Epithelial cell of esophagus (primary cell): ENCODE results near the gene LRRIQ4.

ENCODE experiments used
- DNase-seq: peaks from one replicate; pipeline ENCODE4 v3.0.0; 2010; ENCODE audit warnings: low read depth
- H3K4me3 ChIP-seq: 2 replicates; pipeline ENCODE4 v1.5.1; 2011; ENCODE audit warnings: mild to moderate bottlenecking, low read length, control low read depth
- TF ChIP-seq, protein P1 (sequence below): IDR thresholded peaks from 2 replicates; pipeline ENCODE4 v1.5.1; 2011; ENCODE audit warnings: low read depth, mild to moderate bottlenecking, low read length, control low read depth, inconsistent platforms; ENCODE audit not compliant: insufficient read depth; ENCODE audit errors: missing control alignments

Gene LRRIQ4

DNA sequence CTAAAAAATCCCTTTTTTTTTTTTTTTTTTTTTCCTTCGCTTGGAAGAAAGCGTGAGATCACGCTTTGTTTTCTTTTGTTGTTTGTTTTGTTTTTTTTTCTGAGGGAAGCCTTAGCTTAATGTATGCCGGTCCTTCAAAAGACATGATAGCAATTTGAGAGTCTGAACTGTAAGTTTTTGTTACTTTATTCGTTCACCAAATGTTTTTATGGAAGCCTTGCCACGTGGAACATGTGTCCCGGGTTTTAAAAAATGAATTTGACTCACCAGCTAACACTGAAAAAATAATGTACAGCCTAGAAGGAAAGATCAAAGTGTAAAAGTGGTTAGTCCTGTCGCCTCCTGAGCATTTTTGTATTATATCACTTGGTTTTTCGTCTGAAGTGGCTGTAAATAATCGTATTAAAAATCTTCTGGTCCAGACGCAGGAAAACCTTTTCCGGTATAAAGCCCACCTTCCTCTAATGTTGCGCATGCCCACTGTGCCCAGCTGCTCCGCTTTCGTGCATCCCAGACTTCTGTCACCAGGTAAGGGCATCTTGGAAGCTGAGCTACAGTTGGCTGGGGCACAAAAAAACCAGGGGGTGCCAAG, 40.3 kb upstream of the LRRIQ4 start:
- peak; percentile 81 for DNase-seq
- H3K4me3 ChIP-seq: peak overlapping the region; percentile 94
- TF ChIP-seq, protein P1, sequence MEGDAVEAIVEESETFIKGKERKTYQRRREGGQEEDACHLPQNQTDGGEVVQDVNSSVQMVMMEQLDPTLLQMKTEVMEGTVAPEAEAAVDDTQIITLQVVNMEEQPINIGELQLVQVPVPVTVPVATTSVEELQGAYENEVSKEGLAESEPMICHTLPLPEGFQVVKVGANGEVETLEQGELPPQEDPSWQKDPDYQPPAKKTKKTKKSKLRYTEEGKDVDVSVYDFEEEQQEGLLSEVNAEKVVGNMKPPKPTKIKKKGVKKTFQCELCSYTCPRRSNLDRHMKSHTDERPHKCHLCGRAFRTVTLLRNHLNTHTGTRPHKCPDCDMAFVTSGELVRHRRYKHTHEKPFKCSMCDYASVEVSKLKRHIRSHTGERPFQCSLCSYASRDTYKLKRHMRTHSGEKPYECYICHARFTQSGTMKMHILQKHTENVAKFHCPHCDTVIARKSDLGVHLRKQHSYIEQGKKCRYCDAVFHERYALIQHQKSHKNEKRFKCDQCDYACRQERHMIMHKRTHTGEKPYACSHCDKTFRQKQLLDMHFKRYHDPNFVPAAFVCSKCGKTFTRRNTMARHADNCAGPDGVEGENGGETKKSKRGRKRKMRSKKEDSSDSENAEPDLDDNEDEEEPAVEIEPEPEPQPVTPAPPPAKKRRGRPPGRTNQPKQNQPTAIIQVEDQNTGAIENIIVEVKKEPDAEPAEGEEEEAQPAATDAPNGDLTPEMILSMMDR: no peak

DNA sequence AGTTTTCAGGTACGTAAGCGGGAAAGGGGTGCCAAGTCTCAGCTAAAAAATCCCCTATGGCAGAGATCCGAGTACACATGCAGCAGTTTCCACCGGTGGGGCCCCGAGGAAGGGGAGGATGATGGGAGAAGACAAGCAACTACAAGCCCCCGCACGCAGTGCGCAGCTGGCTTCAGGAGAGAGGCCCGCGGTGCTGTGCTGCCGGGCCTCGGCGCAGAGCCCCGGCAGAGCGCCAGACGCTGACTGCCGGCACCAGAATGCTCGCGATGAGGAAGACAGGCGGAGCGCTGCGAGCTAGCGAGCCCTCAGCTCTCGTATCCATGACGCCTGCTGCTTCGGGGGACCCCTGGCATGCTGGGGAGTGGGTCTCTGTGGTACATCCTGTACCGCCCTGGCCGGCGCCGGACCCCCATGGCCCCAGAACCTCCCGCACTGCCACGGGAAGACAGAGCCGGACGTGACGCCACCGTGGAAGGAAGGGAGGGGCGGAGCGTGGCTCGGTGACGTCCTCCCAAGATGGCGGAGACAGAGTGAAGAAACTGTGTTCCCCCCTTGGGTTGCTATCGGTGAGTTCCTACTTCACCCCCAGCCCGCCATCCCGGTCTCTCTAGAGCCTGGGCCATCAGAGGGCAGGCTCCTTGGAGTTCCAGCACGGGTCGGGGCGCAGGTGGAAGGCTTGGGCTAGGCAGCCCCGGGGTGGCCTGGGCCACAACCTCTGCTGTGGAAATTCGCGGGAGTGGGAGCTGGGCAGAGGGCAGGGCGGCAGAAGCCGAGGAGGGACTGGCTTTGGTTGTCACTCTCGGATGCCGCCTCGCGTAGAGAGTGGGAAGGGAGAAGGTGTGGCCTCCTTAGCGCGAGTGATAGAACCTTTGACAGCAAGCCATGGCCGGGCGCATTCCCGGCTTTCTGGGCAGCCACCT, 39.5 kb upstream of the LRRIQ4 start, which contains the start of gene MYNN:
Gene MYNN, plus strand, starts transcription at position 500 of the 920 bp plus-strand sequence. CDS start 900 bp downstream, outside the sequence.
- DNase-seq: peak; percentile 93
- TF ChIP-seq, protein P1: peak; percentile 21
- H3K4me3 ChIP-seq: peak within 1 kb of the TSS; percentile 94

DNA sequence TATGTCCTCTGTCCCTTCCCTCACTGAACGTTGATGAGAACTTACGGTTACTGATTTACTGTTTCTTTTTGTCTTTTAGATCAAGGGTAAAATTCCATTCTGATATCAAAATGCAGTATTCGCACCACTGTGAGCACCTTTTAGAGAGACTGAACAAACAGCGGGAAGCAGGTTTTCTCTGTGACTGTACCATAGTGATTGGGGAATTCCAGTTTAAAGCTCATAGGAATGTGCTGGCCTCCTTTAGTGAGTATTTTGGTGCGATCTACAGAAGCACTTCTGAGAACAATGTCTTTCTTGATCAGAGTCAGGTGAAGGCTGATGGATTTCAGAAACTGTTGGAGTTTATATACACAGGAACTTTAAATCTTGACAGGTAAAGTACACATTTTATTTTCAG, 38.5 kb upstream of the LRRIQ4 start:
- TF ChIP-seq, protein P1: no peak
- DNase-seq: peak; percentile 49
- peak overlapping the region; percentile 94 for H3K4me3 ChIP-seq

DNA sequence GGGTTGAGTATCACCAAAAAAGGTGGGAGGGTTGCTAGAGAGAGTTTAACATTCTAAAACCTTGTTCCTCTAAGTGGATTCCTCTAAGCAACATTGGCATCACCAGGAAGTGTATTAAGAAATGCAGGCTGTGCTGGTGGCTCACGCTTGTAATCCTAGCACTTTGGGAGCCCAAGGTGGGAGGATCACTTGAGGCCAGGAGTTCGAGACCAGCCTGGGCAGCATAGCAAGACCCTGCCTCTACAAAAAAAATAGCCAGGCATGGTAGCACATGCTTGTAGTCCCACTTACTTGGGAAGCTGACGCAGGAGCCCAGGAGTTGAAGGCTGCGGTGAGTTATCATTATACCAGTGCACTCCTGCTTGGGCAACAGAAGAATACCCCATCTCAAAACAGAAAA, 34.8 kb upstream of the LRRIQ4 start:
- TF ChIP-seq, protein P1: no peak
- DNase-seq: no peak
- no peak overlapping the region for H3K4me3 ChIP-seq

DNA sequence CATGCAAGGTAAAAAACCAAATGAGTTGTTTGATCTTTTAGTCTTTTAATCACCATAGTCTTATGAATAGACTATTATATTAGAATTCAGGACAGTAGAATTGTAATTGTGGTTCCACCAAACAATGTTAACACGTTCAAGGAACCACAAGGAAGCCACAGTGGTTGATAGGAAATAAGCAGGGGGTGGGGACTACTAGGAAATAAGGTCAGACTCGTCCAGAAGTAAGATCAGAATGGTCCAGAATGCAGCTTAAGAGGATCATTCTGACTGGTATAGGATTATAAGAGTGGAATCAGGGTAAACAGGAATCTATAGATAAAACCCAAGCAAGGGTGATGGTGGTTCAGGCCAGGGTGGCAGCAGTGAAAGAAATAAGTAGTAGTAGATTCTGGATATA, 31.9 kb upstream of the LRRIQ4 start:
- no peak for DNase-seq

DNA sequence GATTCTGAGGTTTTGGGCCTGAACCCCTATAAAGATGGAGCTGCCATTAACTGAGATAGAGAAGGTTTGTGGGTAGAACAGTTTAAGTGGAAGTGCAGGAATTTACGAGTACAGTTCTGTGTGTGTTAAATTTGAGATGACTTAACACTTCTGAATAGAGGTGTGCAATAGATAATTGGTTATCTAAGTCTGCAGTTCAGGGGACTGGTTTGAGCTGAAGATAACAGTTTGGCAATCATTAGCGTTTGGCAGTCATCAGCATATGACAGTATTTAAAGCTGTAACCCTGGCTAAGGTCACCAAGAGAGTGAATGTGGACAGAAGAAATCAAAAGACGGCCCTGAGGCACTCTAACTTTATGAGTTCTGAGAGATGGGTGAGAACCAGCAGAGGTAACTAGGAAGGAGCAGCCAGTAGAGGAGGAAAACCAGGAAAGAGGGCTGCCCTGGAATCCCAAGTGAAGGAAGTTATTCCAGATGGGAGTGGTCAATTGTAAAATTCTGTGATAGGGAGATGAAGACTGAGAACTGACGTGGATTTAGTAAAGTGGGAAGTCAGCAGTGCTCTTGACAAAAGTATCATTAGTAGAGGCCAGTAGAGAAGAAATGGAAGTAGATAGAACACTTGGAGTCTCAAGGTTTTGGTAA, 31.3 kb upstream of the LRRIQ4 start:
- DNase-seq: no peak
- TF ChIP-seq, protein P1: no peak

More for the DNA sequence above, 31.9 kb upstream of the LRRIQ4 start:
- H3K4me3 ChIP-seq: no peak overlapping the region
- TF ChIP-seq, protein P1: no peak

More for the DNA sequence above, 31.3 kb upstream of the LRRIQ4 start:
- H3K4me3 ChIP-seq: no peak overlapping the region
